ENCODE results near the gene PXDC1. TPM values are rescaled to one million over a fixed set of nuclear protein-coding genes. Genes with fewer than 3 reads are reported as not detected.

The PXDC1 gene
- total RNA-seq, 4 donors from 2014 or later = 73.5 to 102 (median 82.7) TPM

- intact Hi-C loops (cut with DNase I) = no loop called here
- DNase-seq = no peak
These were observed 41.1 kb downstream of the PXDC1 start for GRCh38 chr6:3710403-3710802.

DNA sequence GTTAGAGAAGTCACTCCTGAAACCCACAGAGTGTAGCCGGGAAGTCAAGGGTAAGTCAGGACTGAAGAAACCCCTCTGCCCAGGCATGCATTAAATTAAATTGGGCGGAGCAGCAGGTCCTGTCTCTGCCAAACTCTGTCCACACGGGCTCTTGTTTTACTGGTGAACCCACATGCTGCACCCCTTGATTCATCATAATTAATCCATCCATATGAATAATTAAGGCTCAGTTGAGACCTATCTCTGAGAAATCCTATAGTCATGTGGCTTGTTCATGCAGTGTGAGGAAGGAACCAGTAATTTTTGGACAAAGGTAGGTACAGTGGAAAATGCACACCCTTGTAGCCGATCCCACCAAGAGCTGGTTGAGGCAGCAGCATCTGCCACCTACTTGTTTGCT lies 43.0 kb downstream of the PXDC1 start:
- Histone ChIP-seq H3K4me3 (replicated peaks in 1 of 3) (no peak overlapping the region), H3K27ac (no peak overlapping the region), H3K4me1 (peaks cover 4 to 6% of the 10 kb centered on the region in 2 donors), H3K27me3 (no peaks in the 10 kb centered on the region), H3K9me3 (no peaks in the 10 kb centered on the region), H3K36me3 (no peaks in the 10 kb centered on the region)
- 61 to 81% methylated on average over 4 of the region's 4 CpGs for WGBS, 2 donors
- DNase-seq = no peak
- TF ChIP-seq POLR2A (IDR thresholded peaks at IDR 0.05) (no peak), CTCF (IDR thresholded peaks at IDR 0.05) (no peak)
- intact Hi-C loops (cut with DNase I) = no loop called here

More at GRCh38 chr6:3710403-3710802, 41.1 kb downstream of the PXDC1 start:
- H3K4me1 ChIP-seq = peaks cover 4 to 6% of the 10 kb centered on the region in 2 donors
- H3K4me3 ChIP-seq (replicated peaks in 1 of 3) = no peak overlapping the region
- no peaks in the 10 kb centered on the region for H3K27me3 ChIP-seq
- H3K9me3 ChIP-seq = no peaks in the 10 kb centered on the region
- no peaks in the 10 kb centered on the region for H3K36me3 ChIP-seq
- no peak overlapping the region for H3K27ac ChIP-seq
- TF ChIP-seq CTCF (IDR thresholded peaks at IDR 0.05) = no peak
- TF ChIP-seq POLR2A (IDR thresholded peaks at IDR 0.05) = no peak
- WGBS, 2 donors = 87 to 89% methylated on average over 7 of the region's 7 CpGs

- no peaks in the 10 kb centered on the region for H3K9me3 ChIP-seq
- H3K27ac ChIP-seq = no peak overlapping the region
- DNase-seq = no peak
- TF ChIP-seq POLR2A (IDR thresholded peaks at IDR 0.05) (no peak), CTCF (IDR thresholded peaks at IDR 0.05) (no peak)
- intact Hi-C loops (cut with DNase I) = no loop called here
- H3K4me3 ChIP-seq (replicated peaks in 1 of 3) = no peak overlapping the region
- H3K27me3 ChIP-seq = no peaks in the 10 kb centered on the region
- no peaks in the 10 kb centered on the region for H3K4me1 ChIP-seq
- no peaks in the 10 kb centered on the region for H3K36me3 ChIP-seq
- 90 to 91% methylated on average over 9 to 10 of the region's 10 CpGs for WGBS, 2 donors
These were observed 43.6 kb downstream of the PXDC1 start for GRCh38 chr6:3707751-3708412.

DNA sequence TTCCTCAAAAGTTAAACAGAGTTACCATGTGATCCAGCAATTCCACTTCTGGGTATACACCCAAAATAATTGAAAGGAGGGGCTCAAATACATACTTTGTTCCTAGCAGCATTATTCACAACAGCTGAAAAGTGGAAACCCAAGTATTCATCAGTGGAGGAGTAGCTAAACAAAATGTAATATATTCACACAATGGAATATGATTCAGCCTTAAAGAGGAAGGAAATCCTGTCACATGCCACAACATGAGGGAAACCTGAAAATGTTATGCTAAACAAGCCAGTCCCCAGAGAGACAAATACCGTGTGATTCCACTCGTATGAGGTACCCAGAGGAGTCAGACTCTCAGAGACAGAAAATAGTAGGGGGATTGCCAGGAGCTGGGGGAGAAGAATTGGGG lies 44.5 kb downstream of the PXDC1 start:
- Histone ChIP-seq H3K27ac (no peak overlapping the region), H3K4me3 (replicated peaks in 1 of 3) (no peak overlapping the region), H3K9me3 (no peaks in the 10 kb centered on the region), H3K4me1 (no peaks in the 10 kb centered on the region), H3K36me3 (no peaks in the 10 kb centered on the region), H3K27me3 (no peaks in the 10 kb centered on the region)
- DNase-seq = no peak
- TF ChIP-seq POLR2A (IDR thresholded peaks at IDR 0.05) (no peak), CTCF (IDR thresholded peaks at IDR 0.05) (no peak)
- intact Hi-C loops (cut with DNase I) = no loop called here
- 66 to 70% methylated on average over 2 of the region's 2 CpGs for WGBS, 2 donors

DNA sequence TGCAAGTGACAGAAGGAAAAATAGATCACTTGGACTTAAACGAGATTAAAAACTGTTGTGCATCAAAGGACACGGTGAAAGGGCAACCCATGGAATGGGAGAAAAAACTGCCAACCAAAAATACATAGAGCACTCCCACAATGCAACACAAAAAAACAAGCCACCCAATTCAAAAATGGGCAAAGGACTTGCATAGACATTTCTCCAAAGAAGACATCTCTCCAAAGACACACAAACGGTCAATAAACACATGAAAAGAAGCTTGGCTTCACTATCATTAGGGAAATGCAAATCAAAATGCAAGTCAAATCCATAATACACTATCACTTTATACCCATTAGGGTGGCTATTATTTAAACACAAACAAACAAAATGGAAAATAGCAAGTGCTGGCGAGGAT lies 45.0 kb downstream of the PXDC1 start:
- no peak overlapping the region for H3K27ac ChIP-seq

More for the DNA sequence above, 45.0 kb downstream of the PXDC1 start:
- Histone ChIP-seq H3K4me1 (peaks cover 0 to 3% of the 10 kb centered on the region in 2 donors), H3K27me3 (no peaks in the 10 kb centered on the region), H3K36me3 (no peaks in the 10 kb centered on the region), H3K4me3 (replicated peaks in 1 of 3) (no peak overlapping the region), H3K9me3 (no peaks in the 10 kb centered on the region)
- TF ChIP-seq POLR2A (IDR thresholded peaks at IDR 0.05) = no peak
- TF ChIP-seq CTCF (IDR thresholded peaks at IDR 0.05) = no peak
- WGBS, 2 donors = 88 to 90% methylated on average over 4 of the region's 4 CpGs
- intact Hi-C loops (cut with DNase I) = no loop called here
- no peak for DNase-seq

Measured in thyroid gland (tissue), 4 donors.